ENCODE data around the gene ZNF207. TPM values are rescaled to one million over a fixed set of nuclear protein-coding genes. Genes with fewer than 3 reads are reported as not detected.

The ZNF207 gene
- total RNA-seq, 2 donors from 2014 or later = 147 to 151 TPM

DNA sequence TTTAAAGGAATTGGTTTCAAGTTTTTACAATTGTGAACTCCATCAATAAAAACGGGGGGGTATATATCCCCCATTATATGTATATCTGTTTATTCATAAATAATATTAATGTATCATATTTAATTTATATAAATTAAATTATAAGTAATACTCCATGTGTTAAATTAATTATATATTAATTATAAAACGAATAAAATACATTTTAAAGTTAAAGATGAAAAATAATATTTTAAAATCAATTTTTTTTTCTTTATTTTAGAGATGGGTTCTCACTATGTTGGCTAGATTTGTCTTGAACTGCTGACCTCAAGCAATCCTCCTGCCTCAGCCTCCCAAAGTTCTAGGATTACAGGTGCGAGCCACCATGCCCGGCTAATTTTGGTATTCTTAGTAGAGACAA is 76.9 kb downstream of the ZNF207 start:
- H3K9ac ChIP-seq (ENCODE audit: low read depth in 2 of 2, low read length in 2 of 2) = no peak overlapping the region
- H3K4me1 ChIP-seq = no peaks in the 10 kb centered on the region
- no peak overlapping the region for H3K27ac ChIP-seq
- no peak overlapping the region for H3K4me3 ChIP-seq
- DNase-seq = no peak
- no peaks in the 10 kb centered on the region for H3K36me3 ChIP-seq
- no peaks in the 10 kb centered on the region for H3K9me3 ChIP-seq
- intact Hi-C loops (cut with DNase I) = no loop called here
- TF ChIP-seq, protein P1, sequence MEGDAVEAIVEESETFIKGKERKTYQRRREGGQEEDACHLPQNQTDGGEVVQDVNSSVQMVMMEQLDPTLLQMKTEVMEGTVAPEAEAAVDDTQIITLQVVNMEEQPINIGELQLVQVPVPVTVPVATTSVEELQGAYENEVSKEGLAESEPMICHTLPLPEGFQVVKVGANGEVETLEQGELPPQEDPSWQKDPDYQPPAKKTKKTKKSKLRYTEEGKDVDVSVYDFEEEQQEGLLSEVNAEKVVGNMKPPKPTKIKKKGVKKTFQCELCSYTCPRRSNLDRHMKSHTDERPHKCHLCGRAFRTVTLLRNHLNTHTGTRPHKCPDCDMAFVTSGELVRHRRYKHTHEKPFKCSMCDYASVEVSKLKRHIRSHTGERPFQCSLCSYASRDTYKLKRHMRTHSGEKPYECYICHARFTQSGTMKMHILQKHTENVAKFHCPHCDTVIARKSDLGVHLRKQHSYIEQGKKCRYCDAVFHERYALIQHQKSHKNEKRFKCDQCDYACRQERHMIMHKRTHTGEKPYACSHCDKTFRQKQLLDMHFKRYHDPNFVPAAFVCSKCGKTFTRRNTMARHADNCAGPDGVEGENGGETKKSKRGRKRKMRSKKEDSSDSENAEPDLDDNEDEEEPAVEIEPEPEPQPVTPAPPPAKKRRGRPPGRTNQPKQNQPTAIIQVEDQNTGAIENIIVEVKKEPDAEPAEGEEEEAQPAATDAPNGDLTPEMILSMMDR (IDR thresholded peaks at IDR 0.05) = no peak
- H3K27me3 ChIP-seq = no peaks in the 10 kb centered on the region

DNA sequence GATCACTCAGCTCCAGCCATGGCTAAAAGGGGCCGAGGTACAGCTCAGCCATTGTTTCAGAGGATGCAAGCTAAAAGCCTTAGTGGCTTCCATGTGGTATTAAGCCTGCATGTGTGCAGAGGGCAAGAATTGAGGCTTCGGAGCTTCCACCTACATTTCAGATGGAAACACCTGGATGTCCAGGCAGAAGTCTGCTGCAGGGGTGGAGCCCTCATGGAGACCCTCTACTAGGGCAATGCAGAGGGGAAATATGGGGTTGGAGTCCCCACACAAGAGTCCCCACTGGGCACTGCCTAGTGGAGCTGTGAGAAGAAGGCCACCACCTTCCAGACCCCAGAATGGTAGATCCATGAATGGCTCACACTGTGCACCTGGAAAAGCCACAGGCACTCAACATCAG is 79.6 kb downstream of the ZNF207 start:
- Histone ChIP-seq H3K27ac (no peak overlapping the region), H3K36me3 (no peaks in the 10 kb centered on the region), H3K4me1 (no peaks in the 10 kb centered on the region), H3K9ac (ENCODE audit: low read depth in 2 of 2, low read length in 2 of 2) (no peak overlapping the region), H3K27me3 (no peaks in the 10 kb centered on the region), H3K9me3 (no peaks in the 10 kb centered on the region), H3K4me3 (no peak overlapping the region)
- TF ChIP-seq, protein P1 (IDR thresholded peaks at IDR 0.05) = no peak
- no peak for DNase-seq
- intact Hi-C loops (cut with DNase I) = no loop called here

Small RNA genes within 50 kb of the gene (microRNA-seq; reads per million reads assigned to microRNA genes)
- gene MIR632 = 3.9 reads per million

Other genes with a start within 250 kb of the ZNF207 start
- gene RHOT1, start 207.7 kb upstream of the ZNF207 start, total RNA-seq = 10 to 100 TPM; 18.1 to 27.4 TPM
- under 1 TPM; 0.53 to 0.62 TPM for gene RHBDL3, start 84.3 kb upstream of the ZNF207 start, total RNA-seq
- gene C17orf75, start 8.0 kb upstream of the ZNF207 start, total RNA-seq = 10 to 100 TPM; 12.5 to 13.4 TPM
- gene PSMD11, start 94.4 kb downstream of the ZNF207 start, total RNA-seq = 100 to 1,000 TPM in 1 of 2 donors, 10 to 100 TPM in 1; 81.2 to 117 TPM
- gene CDK5R1, start 136.8 kb downstream of the ZNF207 start, total RNA-seq = 1 to 10 TPM in 1 of 2 donors, under 1 TPM in 1; 0.98 to 1.4 TPM

All from colonic mucosa (tissue), 4 donors.